GM12874 (cell line): Measurements from ENCODE around the gene REG3G.

Source experiments
- TF ChIP-seq, protein P1 (sequence below): IDR thresholded peaks from 2 replicates; pipeline ENCODE4 v1.5.1; 2011; ENCODE audit warnings: low read depth, mild to moderate bottlenecking, control low read depth, low read length, moderate library complexity; ENCODE audit not compliant: insufficient read depth

REG3G gene

DNA sequence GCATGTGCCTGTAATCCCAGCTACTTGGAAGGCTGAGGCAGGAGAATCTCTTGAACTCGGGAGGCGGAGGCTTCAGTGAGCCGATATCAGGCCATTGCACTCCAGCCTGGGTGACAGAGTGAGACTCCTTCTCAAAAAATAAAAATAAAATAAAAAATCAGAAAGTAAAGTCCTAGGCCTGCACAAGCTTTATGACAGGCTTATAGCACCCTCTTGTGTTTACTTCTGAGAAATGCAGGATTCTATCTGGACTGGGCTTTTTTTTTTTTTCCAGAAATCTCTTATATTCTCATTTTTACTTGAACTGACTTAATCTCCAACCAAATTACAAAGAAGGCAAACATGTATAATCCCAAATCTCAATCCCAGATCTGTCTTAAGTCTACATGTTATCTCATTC, 26.1 kb upstream of the REG3G start:
- TF ChIP-seq, protein P1, sequence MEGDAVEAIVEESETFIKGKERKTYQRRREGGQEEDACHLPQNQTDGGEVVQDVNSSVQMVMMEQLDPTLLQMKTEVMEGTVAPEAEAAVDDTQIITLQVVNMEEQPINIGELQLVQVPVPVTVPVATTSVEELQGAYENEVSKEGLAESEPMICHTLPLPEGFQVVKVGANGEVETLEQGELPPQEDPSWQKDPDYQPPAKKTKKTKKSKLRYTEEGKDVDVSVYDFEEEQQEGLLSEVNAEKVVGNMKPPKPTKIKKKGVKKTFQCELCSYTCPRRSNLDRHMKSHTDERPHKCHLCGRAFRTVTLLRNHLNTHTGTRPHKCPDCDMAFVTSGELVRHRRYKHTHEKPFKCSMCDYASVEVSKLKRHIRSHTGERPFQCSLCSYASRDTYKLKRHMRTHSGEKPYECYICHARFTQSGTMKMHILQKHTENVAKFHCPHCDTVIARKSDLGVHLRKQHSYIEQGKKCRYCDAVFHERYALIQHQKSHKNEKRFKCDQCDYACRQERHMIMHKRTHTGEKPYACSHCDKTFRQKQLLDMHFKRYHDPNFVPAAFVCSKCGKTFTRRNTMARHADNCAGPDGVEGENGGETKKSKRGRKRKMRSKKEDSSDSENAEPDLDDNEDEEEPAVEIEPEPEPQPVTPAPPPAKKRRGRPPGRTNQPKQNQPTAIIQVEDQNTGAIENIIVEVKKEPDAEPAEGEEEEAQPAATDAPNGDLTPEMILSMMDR: peak; percentile 32; the same call in 1 of the 2 replicates

DNA sequence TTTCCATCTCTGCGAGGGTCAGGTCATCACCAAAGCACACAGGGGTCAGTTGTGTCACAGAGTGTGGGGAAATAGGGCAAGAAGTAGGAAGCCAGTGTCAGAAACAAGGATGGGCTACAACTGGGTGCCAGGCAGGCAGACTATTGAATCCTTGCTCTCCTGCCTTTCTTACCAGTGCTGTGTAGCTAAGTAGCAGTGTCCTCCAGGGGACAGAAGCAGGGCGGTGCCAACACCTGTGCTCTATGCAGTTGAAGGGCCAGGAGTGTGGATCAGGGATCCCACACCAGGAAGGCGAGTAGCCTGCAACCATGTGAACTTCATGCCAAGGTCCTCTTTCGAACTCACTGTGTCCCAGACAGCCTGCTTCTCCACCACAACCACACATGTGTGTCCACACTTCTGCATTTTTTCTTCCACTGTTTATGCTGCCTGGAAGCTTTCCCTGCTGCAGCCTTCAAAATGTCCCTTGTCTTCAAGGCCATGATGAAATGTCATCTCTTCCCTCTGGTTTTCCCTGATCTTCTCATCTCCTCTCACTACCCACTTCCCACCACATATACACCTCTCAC, 25.4 kb upstream of the REG3G start:
- TF ChIP-seq, protein P1: no peak

DNA sequence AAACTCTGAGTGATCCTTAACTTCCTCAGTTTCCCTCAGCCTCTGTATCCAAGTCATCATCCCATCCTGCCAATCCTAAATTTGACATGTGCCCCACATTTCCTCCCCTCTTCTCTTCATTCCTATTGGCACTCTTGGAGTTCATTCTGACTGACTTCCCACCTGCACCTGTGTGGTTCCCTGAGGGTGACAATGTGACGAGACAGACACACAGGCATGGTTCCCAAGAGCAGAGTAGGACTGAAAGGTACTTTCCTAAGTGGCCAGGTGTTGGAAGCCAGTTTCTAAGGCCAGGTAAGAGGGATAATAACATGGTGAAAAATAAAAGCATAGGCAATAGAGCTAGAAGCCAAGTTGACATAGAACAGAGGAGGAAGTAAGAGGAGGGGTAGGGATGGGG, 24.2 kb upstream of the REG3G start:
- TF ChIP-seq, protein P1: no peak

DNA sequence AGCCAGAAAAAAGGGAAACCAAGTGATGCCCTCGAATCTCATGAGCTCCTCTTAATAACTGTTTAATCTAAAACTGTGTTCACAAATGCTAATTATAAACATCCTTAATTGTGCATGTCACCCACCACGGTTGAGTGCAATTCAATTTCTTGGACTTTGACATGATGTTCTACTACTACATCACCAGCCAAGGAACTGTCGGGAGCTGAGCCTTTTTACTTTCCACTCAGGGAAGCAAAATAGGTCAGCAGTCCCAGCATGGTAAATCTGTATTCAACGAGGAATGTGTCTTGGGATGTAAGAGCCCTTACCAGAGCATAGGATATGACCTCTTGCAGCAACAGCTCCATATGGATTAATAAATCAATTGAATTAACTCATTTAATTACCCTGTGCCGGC, 20.8 kb upstream of the REG3G start:
- TF ChIP-seq, protein P1: no peak

DNA sequence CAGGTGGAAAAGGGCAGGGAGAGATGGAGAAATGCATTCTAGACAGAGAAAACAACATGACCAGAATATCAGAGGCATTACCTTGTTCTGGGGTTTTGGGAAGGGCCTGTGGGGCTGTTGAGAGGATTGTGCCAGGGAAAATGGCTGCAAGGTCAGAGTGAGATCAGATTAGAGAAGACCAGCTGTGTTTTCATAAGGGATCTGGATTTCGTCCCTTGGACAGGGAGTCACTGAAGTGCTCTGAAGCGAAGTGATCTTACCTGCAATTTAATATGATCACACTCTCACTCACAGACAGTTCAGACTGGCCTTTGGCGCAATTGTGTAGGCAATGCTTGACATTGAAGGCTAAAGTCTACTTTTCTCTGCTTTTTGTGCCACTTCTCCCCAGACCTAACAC, 20.3 kb upstream of the REG3G start:
- TF ChIP-seq, protein P1: no peak

DNA sequence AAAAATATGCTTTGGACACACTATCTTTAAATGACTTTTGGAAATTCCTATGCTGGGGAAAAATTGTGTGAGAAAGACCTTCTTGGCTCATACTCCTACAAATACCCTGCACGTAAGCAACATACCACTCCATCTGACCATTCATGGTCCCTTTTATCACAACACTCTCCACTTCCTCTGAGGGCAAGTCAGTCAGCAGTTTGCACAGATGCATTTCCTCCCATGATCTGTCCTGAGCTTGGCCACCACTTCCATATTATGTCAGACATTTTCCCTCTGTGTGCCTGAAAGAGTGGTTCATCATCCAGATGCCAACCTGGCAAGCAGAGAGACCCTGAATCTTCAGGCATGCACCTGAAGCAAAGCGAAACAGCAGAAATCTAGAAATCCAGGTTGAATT, 16.1 kb upstream of the REG3G start:
- TF ChIP-seq, protein P1: no peak

DNA sequence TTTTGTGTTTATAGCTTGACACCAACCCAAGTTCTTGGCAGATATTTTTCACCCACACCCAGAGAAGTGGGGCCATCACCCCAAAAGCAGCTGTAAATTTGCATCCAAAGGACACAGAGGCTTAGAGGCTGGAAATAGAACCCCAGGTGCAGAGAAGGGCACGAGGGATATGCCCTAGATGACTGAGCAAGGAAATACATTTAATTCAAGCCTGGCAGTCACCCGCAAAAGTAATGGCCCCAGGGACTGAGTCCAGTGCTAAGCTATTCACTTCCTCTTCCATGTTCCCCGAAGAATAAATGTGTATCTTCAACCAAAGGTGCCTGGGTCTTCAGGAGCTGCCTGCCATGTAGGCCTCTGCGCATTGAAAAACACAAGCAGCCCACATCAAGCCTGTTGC, 14.0 kb upstream of the REG3G start:
- TF ChIP-seq, protein P1: no peak

DNA sequence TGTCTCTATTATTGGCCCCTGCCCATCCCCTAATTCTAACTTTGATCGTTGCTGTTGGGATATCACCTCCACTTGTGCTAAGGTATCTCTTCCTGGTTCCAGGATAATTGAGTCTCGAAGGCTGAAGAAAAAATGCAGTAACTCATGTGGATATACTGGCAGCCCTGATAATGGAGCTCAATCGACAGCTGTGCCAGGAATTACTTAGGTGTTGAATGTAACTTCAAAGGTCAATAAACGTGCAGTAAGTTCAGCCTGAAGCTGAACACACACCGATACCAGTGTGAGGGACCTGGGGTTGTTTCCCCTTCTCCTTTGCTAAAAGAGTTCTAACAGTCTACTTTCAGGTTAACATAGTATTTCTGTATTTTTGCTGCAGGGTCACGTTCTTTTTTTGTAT, 11.9 kb upstream of the REG3G start:
- TF ChIP-seq, protein P1: no peak
